Gastroesophageal sphincter (tissue), 4 donors: ENCODE measurements around the gene PAXX. TPM values are rescaled to one million over a fixed set of nuclear protein-coding genes. Genes with fewer than 3 reads are reported as not detected.

Experiments used
- ATAC-seq: fragments of 150-250 bp; one replicate; pipeline ENCODE4 v1.9.1; 2016; ENCODE audit warnings: mild to moderate bottlenecking, moderate library complexity
- H3K27ac ChIP-seq, 4 donors: fragments of 200-600 bp; sonication (generic) in 3 of 4; 1 replicate in 3 of 4; 2 replicates in 1 of 4; pipeline ENCODE4 v1.5.1; 2016 to 2019
- H3K27me3 ChIP-seq: fragments of 200-600 bp; sonication (generic); one replicate; pipeline ENCODE4 v1.5.1; 2019
- H3K36me3 ChIP-seq, 2 donors: fragments of 200-600 bp; sonication (generic); one replicate each; pipeline ENCODE4 v1.5.1; 2019; ENCODE audit warnings: control low read depth in 1 of 2
- H3K4me1 ChIP-seq, 3 donors: fragments of 200-600 bp; sonication (generic); 1 replicate in 2 of 3; 2 replicates in 1 of 3; pipeline ENCODE4 v1.5.1; 2016 to 2019; ENCODE audit warnings: control low read depth in 2 of 3
- H3K4me3 ChIP-seq, 2 donors: fragments of 200-600 bp; sonication (generic); one replicate each; pipeline ENCODE4 v1.5.1; 2019; ENCODE audit warnings: mild to moderate bottlenecking in 1 of 2, moderate library complexity in 1 of 2
- H3K9me3 ChIP-seq, 3 donors: fragments of 200-600 bp; sonication (generic); one replicate each; pipeline ENCODE4 v1.5.1; 2017 to 2019; ENCODE audit warnings: control low read depth in 2 of 3
- EP300 ChIP-seq: sonication (generic); formaldehyde crosslinking; IDR thresholded peaks from one replicate; pipeline ENCODE4 v1.6.1; 2017; ENCODE audit warnings: antibody characterized with exemption, mild to moderate bottlenecking
- POLR2A ChIP-seq, 2 donors: fragments of 450-650 bp; IDR thresholded peaks; one replicate each; pipeline ENCODE4 v1.6.1; 2017; ENCODE audit warnings: antibody characterized with exemption in 2 of 2, mild to moderate bottlenecking in 2 of 2, moderate library complexity in 1 of 2
- POLR2AphosphoS5 ChIP-seq: sonication (generic); formaldehyde crosslinking; IDR thresholded peaks from one replicate; pipeline ENCODE4 v1.6.1; 2017; ENCODE audit warnings: antibody characterized with exemption
- WGBS, 2 donors: methylation state at CpG; one replicate each; pipeline ENCODE4 v1.1.5; 2018; ENCODE audit warnings: low coverage in 1 of 2; 5-methylcytosine and 5-hydroxymethylcytosine counted together
- total RNA-seq, 4 donors: library from RNA; depleted of rRNA; stranded (reverse); fragments of >200 nt; gene quantifications; one replicate each; pipeline ENCODE4 v1.1.0, GENCODE V29; 2016
- TF ChIP-seq, protein P1 (sequence below), 4 experiments: fragments of 200-600 bp in 2 of 4; fragments of 450-650 bp in 2 of 4; sonication (generic) in 1 of 4; IDR thresholded peaks; one replicate each; pipeline ENCODE4 v1.5.1; 2017 to 2019; ENCODE audit warnings: antibody characterized with exemption in 4 of 4, mild to moderate bottlenecking in 2 of 4, moderate library complexity in 2 of 4

Gene PAXX
- total RNA-seq, 4 donors from 2014 or later, result 24.2 to 42.6 (median 36.1) TPM

DNA sequence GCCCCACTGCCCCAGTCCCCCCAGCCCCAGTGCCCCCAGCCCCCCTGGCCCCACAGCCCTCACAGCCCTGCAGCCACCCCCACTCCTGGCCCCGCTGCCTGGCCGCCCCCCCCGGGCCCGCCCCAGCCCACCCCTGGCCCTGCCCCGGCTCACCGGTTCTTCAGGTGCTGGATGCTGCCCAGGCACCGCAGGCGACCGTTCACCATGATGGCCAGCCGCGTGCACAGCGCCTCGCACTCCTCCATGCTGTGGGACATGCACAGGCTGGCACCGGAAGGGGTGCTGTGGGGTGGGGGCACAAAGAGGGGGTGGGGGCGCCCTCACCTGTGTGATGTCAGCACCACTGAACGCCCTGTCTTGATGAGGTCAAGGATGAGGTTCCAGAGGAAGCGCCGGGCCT is 17.0 kb downstream of the PAXX start:
- WGBS, 2 donors, result 90% methylated on average over 2 of the region's 18 CpGs; no CpG with 5 or more reads in 1 of the 2 donors
- Histone ChIP-seq H3K27me3 (no peaks in the 10 kb centered on the region), H3K36me3 (peaks cover 0 to 69% of the 10 kb centered on the region in 2 donors), H3K4me1 (peaks cover 0 to 19% (median 5%) of the 10 kb centered on the region in 3 donors), H3K9me3 (no peaks in the 10 kb centered on the region), H3K27ac (no peak overlapping the region), H3K4me3 (no peak overlapping the region)
- no peak for ATAC-seq
- TF ChIP-seq EP300 (no peak), POLR2A (IDR thresholded peaks at IDR 0.05) (no peak), POLR2AphosphoS5 (no peak)
- TF ChIP-seq, protein P1, sequence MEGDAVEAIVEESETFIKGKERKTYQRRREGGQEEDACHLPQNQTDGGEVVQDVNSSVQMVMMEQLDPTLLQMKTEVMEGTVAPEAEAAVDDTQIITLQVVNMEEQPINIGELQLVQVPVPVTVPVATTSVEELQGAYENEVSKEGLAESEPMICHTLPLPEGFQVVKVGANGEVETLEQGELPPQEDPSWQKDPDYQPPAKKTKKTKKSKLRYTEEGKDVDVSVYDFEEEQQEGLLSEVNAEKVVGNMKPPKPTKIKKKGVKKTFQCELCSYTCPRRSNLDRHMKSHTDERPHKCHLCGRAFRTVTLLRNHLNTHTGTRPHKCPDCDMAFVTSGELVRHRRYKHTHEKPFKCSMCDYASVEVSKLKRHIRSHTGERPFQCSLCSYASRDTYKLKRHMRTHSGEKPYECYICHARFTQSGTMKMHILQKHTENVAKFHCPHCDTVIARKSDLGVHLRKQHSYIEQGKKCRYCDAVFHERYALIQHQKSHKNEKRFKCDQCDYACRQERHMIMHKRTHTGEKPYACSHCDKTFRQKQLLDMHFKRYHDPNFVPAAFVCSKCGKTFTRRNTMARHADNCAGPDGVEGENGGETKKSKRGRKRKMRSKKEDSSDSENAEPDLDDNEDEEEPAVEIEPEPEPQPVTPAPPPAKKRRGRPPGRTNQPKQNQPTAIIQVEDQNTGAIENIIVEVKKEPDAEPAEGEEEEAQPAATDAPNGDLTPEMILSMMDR (IDR thresholded peaks at IDR 0.05), result no peak

DNA sequence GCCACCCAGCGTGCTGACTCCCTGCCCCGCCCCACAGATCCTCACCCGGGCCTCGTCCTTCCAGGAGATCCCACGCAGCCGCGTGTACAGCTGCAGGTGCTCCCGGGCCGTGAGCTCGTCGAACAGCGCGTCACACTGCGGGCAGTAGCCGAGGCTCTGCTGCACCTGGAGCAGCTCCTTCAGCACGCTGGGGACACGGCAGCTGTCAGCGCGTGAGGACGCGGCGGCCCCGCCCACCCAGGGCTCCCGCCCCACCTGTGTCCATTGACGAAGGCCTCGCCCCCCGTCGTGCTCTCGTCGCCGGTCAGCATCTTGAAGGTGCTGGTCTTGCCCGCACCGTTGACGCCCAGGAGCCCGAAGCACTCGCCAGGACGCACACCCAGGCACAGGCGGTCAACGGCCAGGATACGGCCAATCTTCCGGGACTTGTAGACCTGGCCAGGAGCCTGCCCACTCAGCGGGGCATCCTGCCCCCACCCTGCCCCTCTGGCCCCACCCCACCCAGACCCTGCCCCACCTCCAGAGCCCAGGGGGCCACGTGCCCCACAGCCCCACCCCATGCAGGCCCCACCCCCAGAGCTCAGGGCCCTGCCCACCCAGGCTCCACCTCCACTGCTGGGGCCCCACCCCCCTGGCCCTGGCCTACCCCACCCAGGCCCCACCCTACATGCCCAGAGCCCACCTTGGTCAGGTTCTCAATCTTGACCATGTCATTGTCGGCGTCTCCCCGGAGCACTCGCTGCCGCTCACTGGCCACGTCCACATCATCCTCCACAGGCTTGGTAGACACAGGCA is 17.9 kb downstream of the PAXX start:
- Histone ChIP-seq H3K36me3 (peaks cover 0 to 78% of the 10 kb centered on the region in 2 donors), H3K4me3 (no peak overlapping the region), H3K9me3 (no peaks in the 10 kb centered on the region), H3K27ac (no peak overlapping the region), H3K4me1 (peaks cover 0 to 19% (median 5%) of the 10 kb centered on the region in 3 donors), H3K27me3 (no peaks in the 10 kb centered on the region)
- WGBS, 2 donors, result 96% methylated on average over 5 of the region's 49 CpGs; no CpG with 5 or more reads in 1 of the 2 donors
- no peak for ATAC-seq
- no peak for TF ChIP-seq POLR2AphosphoS5
- no peak for TF ChIP-seq POLR2A (IDR thresholded peaks at IDR 0.05)
- TF ChIP-seq, protein P1 (IDR thresholded peaks at IDR 0.05), result no peak
- no peak for TF ChIP-seq EP300

GRCh38 chr9:137011156-137011555 is 18.9 kb downstream of the PAXX start:
- 97% methylated on average over 11 of the region's 24 CpGs; no CpG with 5 or more reads in 1 of the 2 donors for WGBS, 2 donors
- no peak overlapping the region for H3K27ac ChIP-seq
- no peak overlapping the region for H3K4me3 ChIP-seq
- TF ChIP-seq POLR2A (IDR thresholded peaks at IDR 0.05) (no peak), POLR2AphosphoS5 (no peak), EP300 (no peak)
- TF ChIP-seq, protein P1 (IDR thresholded peaks at IDR 0.05), result no peak
- no peak for ATAC-seq
- H3K36me3 ChIP-seq, result peaks cover 0 to 88% of the 10 kb centered on the region in 2 donors
- H3K9me3 ChIP-seq, result no peaks in the 10 kb centered on the region
- peaks cover 0 to 19% (median 5%) of the 10 kb centered on the region in 3 donors for H3K4me1 ChIP-seq
- no peaks in the 10 kb centered on the region for H3K27me3 ChIP-seq

- Histone ChIP-seq H3K4me3 (no peak overlapping the region), H3K4me1 (peaks cover 0 to 12% (median 5%) of the 10 kb centered on the region in 3 donors), H3K9me3 (no peaks in the 10 kb centered on the region), H3K36me3 (peaks cover 0 to 98% of the 10 kb centered on the region in 2 donors), H3K27ac (no peak overlapping the region), H3K27me3 (no peaks in the 10 kb centered on the region)
- no peak for TF ChIP-seq POLR2AphosphoS5
- no peak for TF ChIP-seq POLR2A (IDR thresholded peaks at IDR 0.05)
- TF ChIP-seq, protein P1 (IDR thresholded peaks at IDR 0.05), result no peak
- no peak for TF ChIP-seq EP300
- 89 to 93% methylated on average over 3 of the region's 39 CpGs for WGBS, 2 donors
- no peak for ATAC-seq
Observed at GRCh38 chr9:137011907-137012675, 19.9 kb downstream of the PAXX start.
